ENCODE data around the gene HTR2B. TPM values are rescaled to one million over a fixed set of nuclear protein-coding genes. Genes with fewer than 3 reads are reported as not detected.
A peak's percentile ranks its signal among the peaks of the same experiment; 100 is the strongest.

Gene HTR2B
- 0.92 and 1.8 TPM in 2 replicates for polyA plus RNA-seq (2011; rRNA removed)
- 0.36 and 0.66 TPM in 2 replicates for polyA minus RNA-seq (2011; rRNA and poly(A)+ RNA removed)

- Histone ChIP-seq H3K4me3 (ENCODE audit: low read depth, low read length) (no peak within 1 kb of the TSS), H3K27me3 (ENCODE audit: control insufficient read depth, insufficient read depth, low read length) (no peaks in the 10 kb centered on the region), H3K36me3 (ENCODE audit: control insufficient read depth, insufficient read depth, low read length) (no peaks in the 10 kb centered on the region)
- DNase-seq (ENCODE audit: low read depth), result no peak
- ChIA-PET CTCF (interaction anchor here (0.6 to 1.1 kb wide), 3 partner anchors 21 to 160 kb away, joined by 3 read pairs; no protein-coding TSS in a partner anchor), POLR2A (no interaction called here)
- no peak for TF ChIP-seq CTCF (IDR thresholded peaks at IDR 0.05; ENCODE audit: insufficient read depth, low read depth, low read length)
Measured at GRCh38 chr2:231124838-231125568, at the start of gene HTR2B. HTR2B (minus strand) TSS chr2:231125042; CDS start chr2:231123764, 1,278 bp downstream.

GRCh38 chr2:231174211-231174651 lies 49.4 kb upstream of the HTR2B start:
- TF ChIP-seq CTCF (IDR thresholded peaks at IDR 0.05; ENCODE audit: insufficient read depth, low read depth, low read length), result no peak
- DNase-seq (ENCODE audit: low read depth), result no peak
- ChIA-PET POLR2A (no interaction called here), CTCF (interaction anchor here (1.0 kb wide), 1 partner anchor 18 kb away, joined by 4 read pairs; no protein-coding TSS in a partner anchor)
- Histone ChIP-seq H3K36me3 (ENCODE audit: control insufficient read depth, insufficient read depth, low read length) (peaks cover 1% of the 10 kb centered on the region), H3K4me3 (ENCODE audit: low read depth, low read length) (no peak overlapping the region), H3K27me3 (ENCODE audit: control insufficient read depth, insufficient read depth, low read length) (no peaks in the 10 kb centered on the region)

GRCh38 chr2:231172025-231172424 lies 47.2 kb upstream of the HTR2B start:
- DNase-seq (ENCODE audit: low read depth), result no peak
- ChIA-PET POLR2A (no interaction called here), CTCF (interaction anchor here (0.6 kb wide), 1 partner anchor 202 kb away, joined by 4 read pairs; no protein-coding TSS in a partner anchor)
- Histone ChIP-seq H3K4me3 (ENCODE audit: low read depth, low read length) (no peak overlapping the region), H3K27me3 (ENCODE audit: control insufficient read depth, insufficient read depth, low read length) (no peaks in the 10 kb centered on the region), H3K36me3 (ENCODE audit: control insufficient read depth, insufficient read depth, low read length) (peaks cover 2% of the 10 kb centered on the region)
- TF ChIP-seq CTCF (IDR thresholded peaks at IDR 0.05; ENCODE audit: insufficient read depth, low read depth, low read length), result no peak

GRCh38 chr2:231170055-231170454 lies 45.2 kb upstream of the HTR2B start:
- POLR2A ChIA-PET, result no interaction called here
- DNase-seq (ENCODE audit: low read depth), result peak; percentile 82
- no peak overlapping the region for H3K4me3 ChIP-seq (ENCODE audit: low read depth, low read length)
- TF ChIP-seq CTCF (IDR thresholded peaks at IDR 0.05; ENCODE audit: insufficient read depth, low read depth, low read length), result no peak
- H3K27me3 ChIP-seq (ENCODE audit: control insufficient read depth, insufficient read depth, low read length), result no peaks in the 10 kb centered on the region
- peaks cover 2% of the 10 kb centered on the region for H3K36me3 ChIP-seq (ENCODE audit: control insufficient read depth, insufficient read depth, low read length)
- CTCF ChIA-PET, result interaction anchor here (1.1 kb wide), 1 partner anchor 41 kb away, joined by 4 read pairs; no protein-coding TSS in a partner anchor

- TF ChIP-seq CTCF (IDR thresholded peaks at IDR 0.05; ENCODE audit: insufficient read depth, low read depth, low read length), result no peak
- Histone ChIP-seq H3K4me3 (ENCODE audit: low read depth, low read length) (no peak overlapping the region), H3K36me3 (ENCODE audit: control insufficient read depth, insufficient read depth, low read length) (peaks cover 2% of the 10 kb centered on the region), H3K27me3 (ENCODE audit: control insufficient read depth, insufficient read depth, low read length) (no peaks in the 10 kb centered on the region)
- ChIA-PET CTCF (interaction anchor here (0.5 to 1.1 kb wide), 2 partner anchors 40 to 329 kb away, joined by 3 to 4 read pairs; no protein-coding TSS in a partner anchor), POLR2A (no interaction called here)
- DNase-seq (ENCODE audit: low read depth), result no peak
Measured at GRCh38 chr2:231169488-231169887, 44.6 kb upstream of the HTR2B start.
